OCI-LY1 (cell line): ENCODE measurements around the gene KRT2.

ENCODE experiments used
- CTCF ChIP-seq: fragments of 200-600 bp; sonication (generic), shearing (Covaris generic); IDR thresholded peaks from 2 replicates; pipeline ENCODE4 v1.5.1; 2017; ENCODE audit warnings: mild to moderate bottlenecking, antibody characterized with exemption, low read length, moderate library complexity, mixed read lengths
- EZH2 ChIP-seq: fragments of 200-600 bp; sonication (generic), shearing (Covaris generic); IDR thresholded peaks from 2 replicates; pipeline ENCODE4 v1.8.0; 2017; ENCODE audit warnings: borderline replicate concordance, mixed run types, mild to moderate bottlenecking, antibody characterized with exemption, low read length, moderate library complexity, mixed read lengths

- TF ChIP-seq CTCF (no peak), EZH2 (no peak)
Observed at GRCh38 chr12:52636592-52637258, 15.3 kb downstream of the KRT2 start.
